Measurements from ENCODE around the gene ZNF804B.

ZNF804B gene

GRCh38 chr7:88964418-88964817 lies 204.9 kb downstream of the ZNF804B start:
- no peak for DNase-seq (ENCODE audit: low read depth, low spot score)
- POLR2A ChIA-PET = no interaction called here
- TF ChIP-seq CTCF (IDR thresholded peaks at IDR 0.05; ENCODE audit: insufficient read depth, low read length, missing control alignments) = no peak
- CTCF ChIA-PET = no interaction called here
- no peak overlapping the region for H3K4me3 ChIP-seq (ENCODE audit: low read depth, low read length)

- TF ChIP-seq CTCF (IDR thresholded peaks at IDR 0.05; ENCODE audit: insufficient read depth, low read length, missing control alignments) = no peak
- DNase-seq (ENCODE audit: low read depth, low spot score) = no peak
- no peak overlapping the region for H3K4me3 ChIP-seq (ENCODE audit: low read depth, low read length)
- ChIA-PET CTCF (no interaction called here), POLR2A (no interaction called here)
Observed at GRCh38 chr7:88965371-88965770, 205.9 kb downstream of the ZNF804B start.

- CTCF ChIA-PET = no interaction called here
- no peak overlapping the region for H3K4me3 ChIP-seq (ENCODE audit: low read depth, low read length)
- POLR2A ChIA-PET = no interaction called here
- no peak for TF ChIP-seq CTCF (IDR thresholded peaks at IDR 0.05; ENCODE audit: insufficient read depth, low read length, missing control alignments)
- no peak for DNase-seq (ENCODE audit: low read depth, low spot score)
Observed at GRCh38 chr7:88967432-88967831, 207.9 kb downstream of the ZNF804B start.

GRCh38 chr7:88969167-88969566 lies 209.7 kb downstream of the ZNF804B start:
- CTCF ChIA-PET = no interaction called here
- no peak for DNase-seq (ENCODE audit: low read depth, low spot score)
- POLR2A ChIA-PET = no interaction called here
- H3K4me3 ChIP-seq (ENCODE audit: low read depth, low read length) = no peak overlapping the region
- TF ChIP-seq CTCF (IDR thresholded peaks at IDR 0.05; ENCODE audit: insufficient read depth, low read length, missing control alignments) = no peak

- no peak overlapping the region for H3K4me3 ChIP-seq (ENCODE audit: low read depth, low read length)
- DNase-seq (ENCODE audit: low read depth, low spot score) = no peak
- CTCF ChIA-PET = no interaction called here
- POLR2A ChIA-PET = no interaction called here
- TF ChIP-seq CTCF (IDR thresholded peaks at IDR 0.05; ENCODE audit: insufficient read depth, low read length, missing control alignments) = no peak
Observed at GRCh38 chr7:88985295-88985694, 225.8 kb downstream of the ZNF804B start.

- POLR2A ChIA-PET = no interaction called here
Observed at GRCh38 chr7:89001306-89001705, 241.8 kb downstream of the ZNF804B start.

More at GRCh38 chr7:89001306-89001705, 241.8 kb downstream of the ZNF804B start:
- TF ChIP-seq CTCF (IDR thresholded peaks at IDR 0.05; ENCODE audit: insufficient read depth, low read length, missing control alignments) = no peak
- DNase-seq (ENCODE audit: low read depth, low spot score) = no peak
- no peak overlapping the region for H3K4me3 ChIP-seq (ENCODE audit: low read depth, low read length)
- CTCF ChIA-PET = no interaction called here
